IPS DF 6.9 (cell line): ENCODE measurements around the gene PMM1.

Experiments used
- DNase-seq: peaks from one replicate; pipeline ENCODE4 v3.0.0-alpha.2; 2013; ENCODE audit warnings: low read depth, low spot score
- H3K27ac ChIP-seq: one replicate; pipeline ENCODE4 v1.5.1; 2013; ENCODE audit warnings: low read length, control low read depth
- H3K27me3 ChIP-seq: 2 replicates; pipeline ENCODE4 v1.6.1; 2013; ENCODE audit warnings: mild to moderate bottlenecking, low read length; ENCODE audit not compliant: control insufficient read depth, insufficient read depth
- H3K36me3 ChIP-seq: 2 replicates; pipeline ENCODE4 v1.6.1; 2013; ENCODE audit warnings: low read length; ENCODE audit not compliant: control insufficient read depth, insufficient read depth
- H3K4me1 ChIP-seq: 2 replicates; pipeline ENCODE4 v1.6.1; 2013; ENCODE audit warnings: low read length; ENCODE audit not compliant: control insufficient read depth, insufficient read depth
- H3K4me3 ChIP-seq: 2 replicates; pipeline ENCODE4 v1.5.1; 2013; ENCODE audit warnings: mild to moderate bottlenecking, low read length
- H3K9me3 ChIP-seq: 2 replicates; pipeline ENCODE4 v1.6.1; 2013; ENCODE audit warnings: low read length, inconsistent platforms; ENCODE audit not compliant: control insufficient read depth, insufficient read depth
- WGBS: extraction: QIAGEN DNeasy Blood & Tissue Kit; methylation state at CpG from one replicate; pipeline ENCODE4 v1.1.7; 2013; ENCODE audit warnings: mixed read lengths, missing lambda C conversion rate; ENCODE audit not compliant: insufficient read length, insufficient coverage; 5-methylcytosine and 5-hydroxymethylcytosine counted together

Gene PMM1

GRCh38 chr22:41530890-41531714 lies 58.5 kb downstream of the PMM1 start:
- no peak overlapping the region for H3K4me3 ChIP-seq
- H3K27ac ChIP-seq: no peak overlapping the region
- no peaks in the 10 kb centered on the region for H3K27me3 ChIP-seq
- H3K9me3 ChIP-seq: no peaks in the 10 kb centered on the region
- no CpG with 5 or more reads among the region's 18 CpGs for WGBS
- H3K36me3 ChIP-seq: peaks cover 45% of the 10 kb centered on the region
- DNase-seq: no peak
- H3K4me1 ChIP-seq: peaks cover 2% of the 10 kb centered on the region; the same call in 1 of the 2 replicates

- no CpG with 5 or more reads among the region's 13 CpGs for WGBS
- H3K4me3 ChIP-seq: no peak overlapping the region
- no peaks in the 10 kb centered on the region for H3K9me3 ChIP-seq
- H3K36me3 ChIP-seq: peaks cover 55% of the 10 kb centered on the region
- peaks cover 2% of the 10 kb centered on the region; the same call in 1 of the 2 replicates for H3K4me1 ChIP-seq
- DNase-seq: no peak
- H3K27me3 ChIP-seq: no peaks in the 10 kb centered on the region
- H3K27ac ChIP-seq: no peak overlapping the region
Measured at GRCh38 chr22:41528938-41529561, 60.6 kb downstream of the PMM1 start.

GRCh38 chr22:41528132-41528766 lies 61.4 kb downstream of the PMM1 start:
- WGBS: no CpG with 5 or more reads among the region's 16 CpGs
- no peak for DNase-seq
- Histone ChIP-seq H3K27ac (no peak overlapping the region), H3K4me1 (peaks cover 2% of the 10 kb centered on the region; the same call in 1 of the 2 replicates), H3K4me3 (no peak overlapping the region), H3K36me3 (peaks cover 63% of the 10 kb centered on the region), H3K9me3 (no peaks in the 10 kb centered on the region), H3K27me3 (no peaks in the 10 kb centered on the region)
